ENCODE results near the gene CLEC4E.

The CLEC4E gene

DNA sequence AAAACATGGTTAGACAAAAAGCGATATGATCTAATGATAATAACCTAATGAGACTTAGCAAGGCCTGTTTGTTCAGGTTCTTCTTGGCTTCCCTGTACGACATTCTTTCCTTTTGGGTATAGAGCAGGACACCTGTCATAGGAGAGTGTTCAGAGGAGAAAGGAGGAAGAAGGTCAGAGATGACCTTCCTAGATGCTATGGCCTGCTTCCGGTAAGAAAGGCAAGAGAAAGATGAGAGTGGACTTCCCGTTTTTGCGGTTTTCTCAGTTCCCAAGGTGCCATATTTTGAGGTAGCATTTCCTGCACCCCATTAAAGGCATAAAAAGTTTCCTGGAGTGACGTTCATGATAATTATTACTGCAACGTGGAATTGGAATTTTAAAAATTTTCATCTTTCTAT is 8.7 kb downstream of the CLEC4E start:
- no peak for DNase-seq (ENCODE audit: low read depth)
- TF ChIP-seq, protein P1, sequence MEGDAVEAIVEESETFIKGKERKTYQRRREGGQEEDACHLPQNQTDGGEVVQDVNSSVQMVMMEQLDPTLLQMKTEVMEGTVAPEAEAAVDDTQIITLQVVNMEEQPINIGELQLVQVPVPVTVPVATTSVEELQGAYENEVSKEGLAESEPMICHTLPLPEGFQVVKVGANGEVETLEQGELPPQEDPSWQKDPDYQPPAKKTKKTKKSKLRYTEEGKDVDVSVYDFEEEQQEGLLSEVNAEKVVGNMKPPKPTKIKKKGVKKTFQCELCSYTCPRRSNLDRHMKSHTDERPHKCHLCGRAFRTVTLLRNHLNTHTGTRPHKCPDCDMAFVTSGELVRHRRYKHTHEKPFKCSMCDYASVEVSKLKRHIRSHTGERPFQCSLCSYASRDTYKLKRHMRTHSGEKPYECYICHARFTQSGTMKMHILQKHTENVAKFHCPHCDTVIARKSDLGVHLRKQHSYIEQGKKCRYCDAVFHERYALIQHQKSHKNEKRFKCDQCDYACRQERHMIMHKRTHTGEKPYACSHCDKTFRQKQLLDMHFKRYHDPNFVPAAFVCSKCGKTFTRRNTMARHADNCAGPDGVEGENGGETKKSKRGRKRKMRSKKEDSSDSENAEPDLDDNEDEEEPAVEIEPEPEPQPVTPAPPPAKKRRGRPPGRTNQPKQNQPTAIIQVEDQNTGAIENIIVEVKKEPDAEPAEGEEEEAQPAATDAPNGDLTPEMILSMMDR (conservative IDR thresholded peaks at IDR 0.05; ENCODE audit: low read depth, low read length) = no peak

GRCh38 chr12:8527250-8528130 is 13.2 kb downstream of the CLEC4E start:
- DNase-seq (ENCODE audit: low read depth) = no peak
- no peak overlapping the region for H3K4me3 ChIP-seq (ENCODE audit: low read length)
- TF ChIP-seq, protein P1 (conservative IDR thresholded peaks at IDR 0.05; ENCODE audit: low read depth, low read length) = no peak

More for the DNA sequence above, 8.7 kb downstream of the CLEC4E start:
- H3K4me3 ChIP-seq (ENCODE audit: low read length) = no peak overlapping the region

DNA sequence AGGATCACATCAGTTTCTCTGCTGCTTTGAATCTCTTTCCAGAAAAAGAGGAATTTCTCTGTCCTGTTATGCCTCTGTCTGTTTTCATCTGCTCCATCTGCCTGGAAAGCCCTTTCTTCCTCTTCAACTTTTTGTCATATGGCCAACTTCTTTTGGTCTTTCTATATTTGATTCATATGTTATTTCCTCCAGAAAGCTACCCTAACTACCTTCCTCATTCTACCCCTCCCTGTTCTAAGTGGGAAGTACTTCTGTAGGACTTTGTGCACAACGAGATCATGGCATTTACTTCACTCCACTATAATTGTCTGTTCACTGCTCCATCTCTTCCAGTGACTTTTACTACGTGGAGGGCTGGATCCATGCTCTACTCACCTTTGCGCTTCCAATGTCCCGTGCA is 21.5 kb downstream of the CLEC4E start:
- no peak for DNase-seq (ENCODE audit: low read depth)
- no peak overlapping the region for H3K4me3 ChIP-seq (ENCODE audit: low read length)
- TF ChIP-seq, protein P1 (conservative IDR thresholded peaks at IDR 0.05; ENCODE audit: low read depth, low read length) = no peak

- TF ChIP-seq, protein P1 (conservative IDR thresholded peaks at IDR 0.05; ENCODE audit: low read depth, low read length) = no peak
- no peak overlapping the region for H3K4me3 ChIP-seq (ENCODE audit: low read length)
- DNase-seq (ENCODE audit: low read depth) = no peak
These were observed 22.7 kb downstream of the CLEC4E start for GRCh38 chr12:8517971-8518370.

GRCh38 chr12:8513256-8513655 is 27.4 kb downstream of the CLEC4E start, which contains the start of gene CLEC4D:
Gene CLEC4D (plus strand): TSS chr12:8513503. CDS start chr12:8513733, 230 bp downstream.
- no peak within 1 kb of the TSS for H3K4me3 ChIP-seq (ENCODE audit: low read length)
- DNase-seq (ENCODE audit: low read depth) = no peak
- TF ChIP-seq, protein P1 (conservative IDR thresholded peaks at IDR 0.05; ENCODE audit: low read depth, low read length) = no peak

- TF ChIP-seq, protein P1 (conservative IDR thresholded peaks at IDR 0.05; ENCODE audit: low read depth, low read length) = no peak
- no peak overlapping the region for H3K4me3 ChIP-seq (ENCODE audit: low read length)
- no peak for DNase-seq (ENCODE audit: low read depth)
These were observed 31.5 kb downstream of the CLEC4E start for GRCh38 chr12:8508910-8509841.

Measured in retinal pigment epithelial cell (primary cell).